ENCODE data around the gene UNC119. TPM values are rescaled to one million over a fixed set of nuclear protein-coding genes. Genes with fewer than 3 reads are reported as not detected.

Gene UNC119
- total and polyA plus RNA-seq, 4 donors: 33.1 to 85.8 (median 68.9) TPM

DNA sequence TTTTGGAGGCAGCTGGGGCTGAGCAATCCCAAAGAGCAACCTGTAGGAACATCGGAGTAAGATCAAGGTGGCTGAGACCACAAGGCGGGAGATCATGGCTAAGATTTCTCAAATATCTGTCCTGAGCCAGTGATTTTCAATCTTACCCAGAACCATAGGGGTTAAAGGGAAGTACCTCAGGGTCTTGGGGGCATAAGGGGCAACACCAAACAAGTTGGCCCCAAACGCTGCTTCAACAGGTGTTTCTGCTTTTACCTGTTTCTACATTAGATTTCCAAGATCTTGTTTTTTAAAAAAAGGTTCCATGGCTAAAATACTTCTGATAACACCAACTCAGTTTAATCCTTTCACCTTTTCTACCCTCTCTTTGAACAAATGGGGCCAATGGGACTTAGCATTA is 2.6 kb upstream of the UNC119 start:
- Histone ChIP-seq H3K36me3 (ENCODE audit: control insufficient read depth, insufficient read depth, low read length) (peaks cover 57% of the 10 kb centered on the region), H3K4me1 (ENCODE audit: control insufficient read depth, insufficient read depth, low read length) (peaks cover 22% of the 10 kb centered on the region), H3K27ac (ENCODE audit: low read depth, low read length) (no peak overlapping the region)

DNA sequence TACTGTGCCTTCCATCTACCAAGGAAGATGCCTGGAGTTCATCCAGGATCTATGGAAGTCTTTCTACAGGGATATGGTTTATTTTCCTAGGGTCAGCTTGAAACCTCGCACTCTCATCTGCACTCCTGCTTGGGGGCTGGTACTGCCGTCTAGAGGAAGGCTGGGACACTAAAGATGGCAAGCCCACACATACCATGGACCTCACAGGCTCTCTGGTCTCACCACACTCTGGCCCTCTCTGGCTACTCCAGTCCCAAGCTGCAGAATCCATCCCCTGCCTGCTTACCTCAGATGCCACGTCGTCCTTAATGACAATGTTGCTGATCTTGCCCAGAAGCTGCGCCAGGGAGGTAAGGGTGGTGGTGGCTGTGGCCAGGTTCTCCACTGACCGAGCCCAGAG is 2.1 kb upstream of the UNC119 start:
- Histone ChIP-seq H3K9me3 (ENCODE audit: control insufficient read depth, insufficient read depth, low read length) (no peaks in the 10 kb centered on the region), H3K27ac (ENCODE audit: low read depth, low read length) (no peak overlapping the region), H3K4me3 (ENCODE audit: low read depth, low read length) (no peak overlapping the region), H3K36me3 (ENCODE audit: control insufficient read depth, insufficient read depth, low read length) (peaks cover 56% of the 10 kb centered on the region), H3K4me1 (ENCODE audit: control insufficient read depth, insufficient read depth, low read length) (peaks cover 27% of the 10 kb centered on the region), H3K27me3 (ENCODE audit: control insufficient read depth, insufficient read depth, low read length) (no peaks in the 10 kb centered on the region)
- 84% methylated on average over 6 of the region's 6 CpGs for WGBS (ENCODE audit: insufficient coverage)
- DNase-seq (ENCODE audit: low read depth in 4 of 6, low spot score in 6 of 6): no peak

More for the DNA sequence above, 2.6 kb upstream of the UNC119 start:
- no CpG with 5 or more reads among the region's 3 CpGs for WGBS (ENCODE audit: insufficient coverage)
- Histone ChIP-seq H3K27me3 (ENCODE audit: control insufficient read depth, insufficient read depth, low read length) (no peaks in the 10 kb centered on the region), H3K4me3 (ENCODE audit: low read depth, low read length) (no peak overlapping the region), H3K9me3 (ENCODE audit: control insufficient read depth, insufficient read depth, low read length) (no peaks in the 10 kb centered on the region)
- DNase-seq (ENCODE audit: low read depth in 4 of 6, low spot score in 6 of 6): no peak

DNA sequence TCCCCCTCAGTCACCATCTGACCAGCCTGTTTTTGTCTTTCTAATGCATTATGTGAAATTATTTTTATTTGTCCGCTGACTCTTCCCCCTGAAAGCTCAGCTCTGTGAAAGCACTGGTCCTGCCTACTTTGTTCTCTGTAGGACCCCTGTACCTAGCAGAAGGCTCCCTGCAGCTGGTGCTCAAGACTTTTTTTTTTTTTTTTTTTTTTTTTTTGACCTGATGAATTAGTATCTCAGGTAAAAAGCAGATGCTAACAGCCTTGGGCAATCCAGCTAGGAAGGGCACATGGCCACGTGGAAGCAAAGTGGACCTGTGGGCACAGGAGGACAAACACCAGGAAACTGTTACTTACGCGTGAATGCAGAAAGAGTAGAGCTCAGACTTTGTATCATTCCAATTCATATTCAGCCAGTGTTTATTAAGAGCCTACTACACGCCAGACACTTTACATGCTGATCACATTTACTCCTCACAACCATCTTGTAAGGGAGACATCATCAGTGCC is 629 bp upstream of the UNC119 start:
- no peak overlapping the region for H3K27ac ChIP-seq (ENCODE audit: low read depth, low read length)
- H3K4me1 ChIP-seq (ENCODE audit: control insufficient read depth, insufficient read depth, low read length): peaks cover 33% of the 10 kb centered on the region
- peak overlapping the region; percentile 37 for H3K4me3 ChIP-seq (ENCODE audit: low read depth, low read length)
- peaks cover 49% of the 10 kb centered on the region for H3K36me3 ChIP-seq (ENCODE audit: control insufficient read depth, insufficient read depth, low read length)
- H3K9me3 ChIP-seq (ENCODE audit: control insufficient read depth, insufficient read depth, low read length): no peaks in the 10 kb centered on the region
- WGBS (ENCODE audit: insufficient coverage): 82% methylated on average over 1 of the region's 5 CpGs
- no peak for DNase-seq (ENCODE audit: low read depth in 4 of 6, low spot score in 6 of 6)
- H3K27me3 ChIP-seq (ENCODE audit: control insufficient read depth, insufficient read depth, low read length): no peaks in the 10 kb centered on the region

GRCh38 chr17:28551421-28552175 is 826 bp downstream of the UNC119 start:
- peaks cover 55% of the 10 kb centered on the region for H3K36me3 ChIP-seq (ENCODE audit: control insufficient read depth, insufficient read depth, low read length)
- peaks cover 39% of the 10 kb centered on the region for H3K4me1 ChIP-seq (ENCODE audit: control insufficient read depth, insufficient read depth, low read length)
- peak overlapping the region; percentile 55 for H3K4me3 ChIP-seq (ENCODE audit: low read depth, low read length)
- DNase-seq (ENCODE audit: low read depth in 4 of 6, low spot score in 6 of 6): peak in 1 of 6 donors; percentile 56
- H3K27ac ChIP-seq (ENCODE audit: low read depth, low read length): peak overlapping the region; percentile 15
- H3K9me3 ChIP-seq (ENCODE audit: control insufficient read depth, insufficient read depth, low read length): no peaks in the 10 kb centered on the region
- H3K27me3 ChIP-seq (ENCODE audit: control insufficient read depth, insufficient read depth, low read length): no peaks in the 10 kb centered on the region
- 12% methylated on average over 8 of the region's 10 CpGs for WGBS (ENCODE audit: insufficient coverage)

- Histone ChIP-seq H3K36me3 (ENCODE audit: control insufficient read depth, insufficient read depth, low read length) (peaks cover 56% of the 10 kb centered on the region), H3K27me3 (ENCODE audit: control insufficient read depth, insufficient read depth, low read length) (no peaks in the 10 kb centered on the region), H3K27ac (ENCODE audit: low read depth, low read length) (no peak overlapping the region), H3K9me3 (ENCODE audit: control insufficient read depth, insufficient read depth, low read length) (no peaks in the 10 kb centered on the region), H3K4me3 (ENCODE audit: low read depth, low read length) (no peak overlapping the region), H3K4me1 (ENCODE audit: control insufficient read depth, insufficient read depth, low read length) (peaks cover 39% of the 10 kb centered on the region)
- no peak for DNase-seq (ENCODE audit: low read depth in 4 of 6, low spot score in 6 of 6)
- WGBS (ENCODE audit: insufficient coverage): no CpG with 5 or more reads among the region's 1 CpG
These were observed 1.6 kb downstream of the UNC119 start for GRCh38 chr17:28550858-28551257.

- Histone ChIP-seq H3K27me3 (ENCODE audit: control insufficient read depth, insufficient read depth, low read length) (no peaks in the 10 kb centered on the region), H3K36me3 (ENCODE audit: control insufficient read depth, insufficient read depth, low read length) (peaks cover 45% of the 10 kb centered on the region), H3K4me3 (ENCODE audit: low read depth, low read length) (no peak overlapping the region), H3K27ac (ENCODE audit: low read depth, low read length) (no peak overlapping the region), H3K4me1 (ENCODE audit: control insufficient read depth, insufficient read depth, low read length) (peaks cover 39% of the 10 kb centered on the region), H3K9me3 (ENCODE audit: control insufficient read depth, insufficient read depth, low read length) (no peaks in the 10 kb centered on the region)
- no peak for DNase-seq (ENCODE audit: low read depth in 4 of 6, low spot score in 6 of 6)
- 80% methylated on average over 1 of the region's 3 CpGs for WGBS (ENCODE audit: insufficient coverage)
These were observed 2.9 kb downstream of the UNC119 start for GRCh38 chr17:28549236-28550132.

DNA sequence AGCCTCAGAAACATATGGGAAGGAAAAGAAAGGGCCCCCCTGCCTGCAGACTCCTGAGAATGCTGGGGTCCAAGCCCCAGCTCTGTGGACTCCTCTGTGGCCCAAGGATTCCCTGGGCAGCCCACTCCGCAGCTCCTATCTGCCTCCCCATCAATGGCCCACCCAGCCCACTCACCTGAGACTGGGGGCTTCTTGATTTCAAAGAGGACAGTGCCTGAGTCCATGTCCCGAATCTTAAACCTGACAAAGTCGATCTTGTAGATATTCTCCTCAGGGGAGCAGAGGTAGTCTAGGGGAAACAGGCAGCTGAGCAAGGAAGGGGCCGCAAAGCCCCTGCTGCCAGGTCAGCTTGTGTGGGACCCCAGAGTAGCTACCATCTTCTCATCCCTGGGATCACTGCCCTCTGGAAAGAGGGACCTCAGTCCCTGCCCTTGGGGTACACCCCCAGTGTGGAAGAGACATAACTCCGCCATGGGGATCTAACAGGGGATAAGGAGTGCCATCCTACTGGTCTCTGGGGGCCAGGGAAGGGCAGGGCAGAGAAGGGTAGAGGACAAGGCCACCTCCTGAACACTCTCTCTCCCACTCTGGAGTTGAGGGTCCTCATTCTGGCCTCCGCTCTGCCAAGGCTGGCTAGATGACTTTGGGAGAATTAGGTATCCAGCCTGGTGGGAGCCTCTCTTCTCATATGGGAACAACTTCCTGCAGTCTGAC is 3.9 kb downstream of the UNC119 start:
- Histone ChIP-seq H3K27ac (ENCODE audit: low read depth, low read length) (no peak overlapping the region), H3K4me1 (ENCODE audit: control insufficient read depth, insufficient read depth, low read length) (peaks cover 39% of the 10 kb centered on the region), H3K27me3 (ENCODE audit: control insufficient read depth, insufficient read depth, low read length) (no peaks in the 10 kb centered on the region), H3K36me3 (ENCODE audit: control insufficient read depth, insufficient read depth, low read length) (peaks cover 36% of the 10 kb centered on the region), H3K4me3 (ENCODE audit: low read depth, low read length) (no peak overlapping the region), H3K9me3 (ENCODE audit: control insufficient read depth, insufficient read depth, low read length) (no peaks in the 10 kb centered on the region)
- DNase-seq (ENCODE audit: low read depth in 4 of 6, low spot score in 6 of 6): no peak
- 77% methylated on average over 5 of the region's 6 CpGs for WGBS (ENCODE audit: insufficient coverage)

DNA sequence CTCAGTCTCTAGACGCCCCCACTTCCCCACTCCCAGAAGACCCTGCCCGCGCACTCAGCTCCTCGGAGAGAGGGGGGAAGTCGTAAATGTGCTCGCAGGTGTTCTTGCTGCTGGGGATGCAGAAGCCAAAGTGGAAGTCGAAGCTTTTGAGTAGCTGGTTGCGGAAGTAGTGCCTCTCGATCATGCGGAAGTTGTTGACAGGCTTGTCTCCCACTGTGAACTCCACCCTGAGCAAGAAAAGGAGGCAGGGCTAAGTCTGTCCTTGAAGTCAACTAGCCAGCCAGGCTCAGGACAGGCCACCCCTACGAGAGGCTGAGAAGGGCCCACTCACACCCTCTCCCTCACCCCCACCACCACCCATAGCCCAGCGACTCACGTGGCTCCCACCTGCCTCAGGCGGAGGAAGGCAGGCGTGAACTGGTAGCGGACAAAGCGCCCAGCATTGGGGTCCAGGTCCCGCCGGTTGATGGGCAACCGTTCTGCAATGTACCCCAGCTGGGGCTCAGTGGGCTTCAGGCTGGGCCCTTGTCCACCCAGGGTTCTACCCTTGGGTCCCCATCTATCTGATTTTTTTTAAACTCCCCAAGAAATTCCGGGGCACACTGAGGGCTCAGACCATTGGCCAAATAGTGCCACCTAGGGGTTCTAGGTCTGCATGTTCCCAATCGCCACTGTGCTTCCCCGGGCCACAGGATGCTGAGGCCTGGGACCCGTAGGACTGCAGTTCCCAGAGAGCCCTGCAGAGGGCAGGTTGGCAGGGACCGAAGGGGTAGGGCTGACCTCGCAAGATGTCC is 4.6 kb downstream of the UNC119 start:
- 59% methylated on average over 23 of the region's 26 CpGs for WGBS (ENCODE audit: insufficient coverage)
- Histone ChIP-seq H3K4me1 (ENCODE audit: control insufficient read depth, insufficient read depth, low read length) (peaks cover 37% of the 10 kb centered on the region), H3K9me3 (ENCODE audit: control insufficient read depth, insufficient read depth, low read length) (no peaks in the 10 kb centered on the region), H3K36me3 (ENCODE audit: control insufficient read depth, insufficient read depth, low read length) (peaks cover 31% of the 10 kb centered on the region), H3K27ac (ENCODE audit: low read depth, low read length) (no peak overlapping the region), H3K4me3 (ENCODE audit: low read depth, low read length) (no peak overlapping the region), H3K27me3 (ENCODE audit: control insufficient read depth, insufficient read depth, low read length) (no peaks in the 10 kb centered on the region)
- DNase-seq (ENCODE audit: low read depth in 4 of 6, low spot score in 6 of 6): peak in 2 of 6 donors; percentile 70 to 73
